ENCODE data around the gene KCNA10.

Gene KCNA10

DNA sequence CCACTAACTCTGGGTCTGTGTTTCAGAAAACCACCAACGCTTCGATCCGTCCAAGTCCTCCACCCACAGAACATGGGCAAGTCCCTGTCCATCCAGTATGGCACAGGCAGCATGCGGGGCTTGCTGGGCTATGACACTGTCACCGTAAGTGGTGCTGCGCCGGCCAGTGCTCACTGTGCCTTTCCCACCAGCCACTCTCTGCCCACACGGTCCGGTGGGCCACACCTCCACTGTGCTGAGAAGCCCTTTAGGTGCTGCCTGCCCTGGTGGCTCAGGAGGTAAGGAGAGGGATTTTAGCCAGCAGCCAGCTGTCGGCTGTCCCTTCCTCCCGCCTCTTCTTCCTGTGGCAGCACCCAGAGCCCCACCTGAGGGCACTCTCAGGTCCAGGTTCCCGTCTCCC, 34.2 kb downstream of the KCNA10 start:
- H3K9me3 ChIP-seq (ENCODE audit: low read length) = no peaks in the 10 kb centered on the region
- H3K9ac ChIP-seq (ENCODE audit: low read length) = no peak overlapping the region
- H3K36me3 ChIP-seq (ENCODE audit: insufficient read depth, low read length) = no peaks in the 10 kb centered on the region
- no peak overlapping the region for H3K4me3 ChIP-seq (ENCODE audit: low read depth in 1 of 2, low read length in 2 of 2)
- no peaks in the 10 kb centered on the region for H3K4me1 ChIP-seq (ENCODE audit: insufficient read depth, low read length)
- H3K27ac ChIP-seq (ENCODE audit: low read depth, low read length) = no peak overlapping the region
- H3K27me3 ChIP-seq (ENCODE audit: control insufficient read depth in 1 of 2, insufficient read depth in 2 of 2, low read length in 2 of 2) = peaks cover 0 to 10% of the 10 kb centered on the region in 2 donors

DNA sequence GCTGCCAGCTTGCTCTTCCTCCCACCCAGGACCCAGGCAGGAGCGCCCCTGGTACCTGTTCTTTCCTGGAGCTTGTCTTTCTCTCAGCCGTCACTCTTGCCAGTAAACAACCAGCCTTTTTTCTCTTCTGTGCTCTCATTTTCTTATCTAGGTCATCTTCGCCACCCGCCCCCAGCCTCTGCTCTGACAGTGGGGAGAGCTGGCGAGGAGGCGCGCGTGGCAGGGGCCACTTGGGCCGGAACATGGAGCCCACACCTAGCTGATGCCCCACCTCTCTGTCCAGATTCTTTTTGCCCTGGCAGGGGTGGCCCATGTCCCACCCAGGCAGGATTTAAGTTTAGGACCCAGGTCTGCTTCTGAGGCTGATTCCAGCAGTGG, 35.7 kb downstream of the KCNA10 start:
- H3K27ac ChIP-seq (ENCODE audit: low read depth, low read length) = no peak overlapping the region

DNA sequence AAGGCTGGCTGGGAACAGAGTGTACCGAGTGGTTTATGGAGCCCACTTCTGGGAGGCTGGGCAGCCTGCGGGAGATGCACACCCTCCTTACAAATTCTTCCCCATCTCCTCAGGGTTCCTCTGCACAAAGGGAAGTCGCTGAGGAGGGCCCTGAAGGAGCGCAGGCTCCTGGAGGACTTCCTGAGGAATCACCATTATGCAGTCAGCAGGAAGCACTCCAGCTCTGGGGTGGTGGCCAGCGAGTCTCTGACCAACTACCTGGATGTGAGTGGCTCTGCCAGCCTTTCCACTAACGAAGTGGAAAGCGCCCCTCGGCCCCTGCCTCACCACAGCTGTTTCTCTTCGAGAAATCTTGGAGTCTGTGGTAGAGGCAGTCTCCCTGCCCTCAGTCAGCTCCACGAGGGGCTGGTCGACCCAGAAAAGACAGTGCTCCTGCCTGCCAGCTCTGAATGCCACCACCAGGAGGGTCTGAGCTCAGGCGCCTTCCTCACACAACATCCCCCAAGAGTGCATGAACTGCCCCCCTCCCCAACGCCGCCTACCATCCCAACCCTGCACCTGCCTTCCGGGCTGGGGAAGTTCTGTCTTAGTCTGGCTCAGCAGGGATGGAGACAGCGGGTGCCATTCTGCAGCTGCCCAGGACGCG, 36.2 kb downstream of the KCNA10 start:
- Histone ChIP-seq H3K27me3 (ENCODE audit: control insufficient read depth in 1 of 2, insufficient read depth in 2 of 2, low read length in 2 of 2) (peaks cover 0 to 10% of the 10 kb centered on the region in 2 donors), H3K4me3 (ENCODE audit: low read depth in 1 of 2, low read length in 2 of 2) (no peak overlapping the region), H3K9ac (ENCODE audit: low read length) (no peak overlapping the region), H3K9me3 (ENCODE audit: low read length) (no peaks in the 10 kb centered on the region), H3K4me1 (ENCODE audit: insufficient read depth, low read length) (no peaks in the 10 kb centered on the region), H3K36me3 (ENCODE audit: insufficient read depth, low read length) (no peaks in the 10 kb centered on the region), H3K27ac (ENCODE audit: low read depth, low read length) (no peak overlapping the region)

More for the DNA sequence above, 35.7 kb downstream of the KCNA10 start:
- H3K27me3 ChIP-seq (ENCODE audit: control insufficient read depth in 1 of 2, insufficient read depth in 2 of 2, low read length in 2 of 2) = peaks cover 0 to 10% of the 10 kb centered on the region in 2 donors
- H3K4me1 ChIP-seq (ENCODE audit: insufficient read depth, low read length) = no peaks in the 10 kb centered on the region
- no peaks in the 10 kb centered on the region for H3K9me3 ChIP-seq (ENCODE audit: low read length)
- no peak overlapping the region for H3K9ac ChIP-seq (ENCODE audit: low read length)
- no peak overlapping the region for H3K4me3 ChIP-seq (ENCODE audit: low read depth in 1 of 2, low read length in 2 of 2)
- H3K36me3 ChIP-seq (ENCODE audit: insufficient read depth, low read length) = no peaks in the 10 kb centered on the region

DNA sequence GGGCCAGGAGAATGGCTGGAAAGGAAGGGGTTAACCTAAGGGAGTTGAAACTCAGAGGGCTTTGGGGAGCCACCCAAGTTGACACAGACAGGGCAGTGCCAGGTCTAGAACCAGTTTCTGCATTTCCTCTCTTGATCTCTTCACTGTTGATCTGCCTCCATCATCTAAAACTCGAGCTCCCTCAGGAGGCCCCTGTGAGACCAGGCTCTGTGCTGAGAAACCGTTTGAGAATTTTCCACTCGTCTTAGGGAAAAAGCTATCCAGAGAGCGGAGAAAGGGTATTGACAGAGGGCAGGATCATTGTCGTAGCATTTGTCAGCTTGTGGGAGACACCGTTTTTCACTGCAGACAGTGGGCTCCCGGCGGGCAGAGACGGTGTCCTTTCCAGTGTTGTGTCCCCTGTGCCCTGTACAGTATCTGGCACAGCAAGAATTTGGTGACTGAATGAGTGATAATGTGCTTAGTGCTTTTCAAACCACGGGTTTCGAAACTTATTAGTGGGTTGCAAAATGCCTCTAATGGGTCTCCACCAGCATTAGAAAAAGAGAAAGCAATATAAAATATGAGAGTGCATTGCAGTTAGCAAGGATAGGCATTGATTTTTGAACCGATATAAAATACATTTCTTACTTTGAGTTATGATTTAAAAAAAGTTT, 36.9 kb downstream of the KCNA10 start:
- Histone ChIP-seq H3K9me3 (ENCODE audit: low read length) (no peaks in the 10 kb centered on the region), H3K4me1 (ENCODE audit: insufficient read depth, low read length) (no peaks in the 10 kb centered on the region)

DNA sequence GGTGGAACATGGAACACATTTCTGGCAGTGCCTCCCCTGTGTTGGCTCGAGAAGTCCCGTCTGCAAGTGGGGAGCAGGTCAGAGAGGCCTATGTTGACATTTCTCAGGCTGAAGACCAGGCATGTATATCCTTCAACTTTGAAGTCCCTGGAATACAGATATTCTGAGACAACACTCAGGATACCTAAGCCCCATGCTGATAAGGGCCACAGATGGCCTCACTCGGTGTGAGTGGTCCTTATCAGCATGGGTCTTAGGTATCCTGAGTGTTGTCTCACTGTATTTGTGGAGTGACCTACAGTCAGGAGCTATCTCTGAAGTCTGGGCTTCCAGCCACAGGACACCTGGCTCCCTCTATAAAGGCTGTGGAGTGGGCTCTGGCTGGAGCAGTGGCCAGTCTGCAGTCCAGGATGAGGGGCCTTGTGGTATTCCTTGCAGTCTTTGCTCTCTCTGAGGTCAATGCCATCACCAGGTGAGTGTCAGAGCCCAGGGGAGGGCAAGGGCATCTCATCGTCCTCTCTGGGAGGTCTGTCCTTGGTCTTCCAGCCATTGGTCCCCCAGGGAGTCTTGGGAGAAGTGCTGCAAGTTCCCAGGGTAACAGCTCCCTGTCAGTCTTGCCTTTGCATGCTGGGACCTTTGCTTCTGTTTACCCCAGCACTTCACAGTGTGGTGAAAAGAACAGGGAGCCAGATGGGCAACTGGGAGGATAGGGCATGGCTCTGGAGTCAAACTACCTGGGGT, 38.4 kb downstream of the KCNA10 start:
- Histone ChIP-seq H3K9me3 (ENCODE audit: low read length) (no peaks in the 10 kb centered on the region), H3K27me3 (ENCODE audit: control insufficient read depth in 1 of 2, insufficient read depth in 2 of 2, low read length in 2 of 2) (peaks cover 0 to 10% of the 10 kb centered on the region in 2 donors), H3K4me1 (ENCODE audit: insufficient read depth, low read length) (no peaks in the 10 kb centered on the region), H3K27ac (ENCODE audit: low read depth, low read length) (no peak overlapping the region), H3K9ac (ENCODE audit: low read length) (no peak overlapping the region), H3K36me3 (ENCODE audit: insufficient read depth, low read length) (no peaks in the 10 kb centered on the region), H3K4me3 (ENCODE audit: low read depth in 1 of 2, low read length in 2 of 2) (no peak overlapping the region)

More for the DNA sequence above, 36.9 kb downstream of the KCNA10 start:
- H3K4me3 ChIP-seq (ENCODE audit: low read depth in 1 of 2, low read length in 2 of 2) = no peak overlapping the region
- H3K27ac ChIP-seq (ENCODE audit: low read depth, low read length) = no peak overlapping the region
- H3K27me3 ChIP-seq (ENCODE audit: control insufficient read depth in 1 of 2, insufficient read depth in 2 of 2, low read length in 2 of 2) = peaks cover 0 to 10% of the 10 kb centered on the region in 2 donors
- no peaks in the 10 kb centered on the region for H3K36me3 ChIP-seq (ENCODE audit: insufficient read depth, low read length)
- no peak overlapping the region for H3K9ac ChIP-seq (ENCODE audit: low read length)

DNA sequence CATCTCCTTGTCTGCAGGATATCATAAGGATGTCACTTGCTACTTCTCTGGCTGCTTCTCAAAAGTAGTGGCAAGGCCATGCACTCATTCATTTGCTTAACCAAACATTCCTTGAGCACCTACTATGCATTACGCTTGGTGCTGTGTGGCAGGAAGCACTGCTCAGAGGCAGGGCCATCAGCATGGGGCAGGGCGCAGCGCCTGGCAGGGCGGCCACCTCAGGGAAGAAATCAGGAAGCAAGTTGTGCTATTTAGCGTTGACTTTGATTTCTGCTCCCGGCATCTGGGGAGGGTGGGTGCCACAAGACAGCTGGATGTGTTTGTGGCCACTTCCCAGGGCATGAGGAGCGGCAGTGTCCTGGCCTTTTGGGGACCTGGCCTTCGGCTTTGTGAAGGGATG, 40.1 kb downstream of the KCNA10 start:
- H3K27ac ChIP-seq (ENCODE audit: low read depth, low read length) = no peak overlapping the region
- H3K4me3 ChIP-seq (ENCODE audit: low read depth in 1 of 2, low read length in 2 of 2) = no peak overlapping the region
- no peak overlapping the region for H3K9ac ChIP-seq (ENCODE audit: low read length)
- H3K4me1 ChIP-seq (ENCODE audit: insufficient read depth, low read length) = no peaks in the 10 kb centered on the region
- H3K9me3 ChIP-seq (ENCODE audit: low read length) = no peaks in the 10 kb centered on the region
- peaks cover 0 to 9% of the 10 kb centered on the region in 2 donors for H3K27me3 ChIP-seq (ENCODE audit: control insufficient read depth in 1 of 2, insufficient read depth in 2 of 2, low read length in 2 of 2)
- H3K36me3 ChIP-seq (ENCODE audit: insufficient read depth, low read length) = no peaks in the 10 kb centered on the region

DNA sequence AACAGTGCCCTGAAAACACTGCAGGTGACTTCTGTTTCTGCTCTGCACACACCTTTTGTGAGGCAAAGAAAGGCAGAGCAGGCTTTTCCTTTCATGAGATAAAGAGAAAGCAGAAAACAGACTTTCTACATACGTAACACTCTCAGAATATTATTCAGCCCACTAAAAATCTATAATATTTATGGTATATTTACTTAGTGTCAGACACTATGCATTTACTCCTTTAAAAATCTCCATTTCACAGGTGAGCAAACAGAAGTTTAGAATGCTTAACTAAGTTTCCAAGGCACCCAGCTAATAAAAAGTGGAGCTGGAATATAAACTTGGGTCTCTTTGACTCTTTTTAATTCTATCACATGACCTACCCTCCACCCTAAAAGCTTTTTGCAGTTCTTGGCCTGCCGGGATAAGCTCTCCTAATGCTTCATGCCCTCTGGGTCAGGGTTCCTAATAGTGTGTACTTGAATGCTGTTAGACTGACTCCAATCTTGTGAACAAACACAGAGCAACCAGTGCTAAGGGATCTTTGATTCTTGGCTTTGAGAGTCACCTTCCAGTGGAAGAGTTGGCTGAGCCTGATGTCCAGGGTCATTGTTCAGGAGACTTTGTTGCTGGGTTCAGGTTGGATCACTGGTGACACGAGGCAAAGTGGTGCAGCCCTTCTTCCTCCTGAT, 40.9 kb downstream of the KCNA10 start:
- no peak overlapping the region for H3K27ac ChIP-seq (ENCODE audit: low read depth, low read length)
- no peak overlapping the region for H3K4me3 ChIP-seq (ENCODE audit: low read depth in 1 of 2, low read length in 2 of 2)
- H3K9me3 ChIP-seq (ENCODE audit: low read length) = no peaks in the 10 kb centered on the region
- H3K36me3 ChIP-seq (ENCODE audit: insufficient read depth, low read length) = no peaks in the 10 kb centered on the region
- no peak overlapping the region for H3K9ac ChIP-seq (ENCODE audit: low read length)
- no peaks in the 10 kb centered on the region for H3K4me1 ChIP-seq (ENCODE audit: insufficient read depth, low read length)
- peaks cover 0 to under 1% of the 10 kb centered on the region in 2 donors for H3K27me3 ChIP-seq (ENCODE audit: control insufficient read depth in 1 of 2, insufficient read depth in 2 of 2, low read length in 2 of 2)

DNA sequence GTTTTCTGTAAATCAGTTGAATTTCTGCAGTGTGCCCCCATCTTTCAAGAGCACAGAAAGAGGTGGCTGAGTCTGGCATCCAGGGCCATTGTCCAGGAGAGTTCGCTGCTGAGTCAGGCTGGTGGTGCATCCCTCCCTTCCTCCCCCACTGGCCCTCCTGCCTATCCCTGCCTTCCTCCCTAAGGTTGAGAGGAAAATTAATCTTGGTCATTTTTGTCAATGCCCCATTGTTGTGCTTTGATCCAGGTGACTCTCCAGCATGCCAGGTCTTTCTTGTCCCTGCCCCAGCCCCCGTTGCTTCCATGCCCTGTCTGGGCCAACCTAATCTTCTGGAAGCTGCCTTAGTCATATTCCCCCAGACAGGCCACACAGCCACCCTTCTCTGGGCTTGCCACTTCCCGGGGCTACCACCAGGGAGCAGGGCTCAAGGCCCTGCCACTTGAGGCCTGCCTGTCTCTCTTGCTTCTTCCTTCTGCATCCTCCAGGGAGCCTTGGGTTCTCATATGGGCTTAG, 41.5 kb downstream of the KCNA10 start:
- Histone ChIP-seq H3K9ac (ENCODE audit: low read length) (no peak overlapping the region), H3K27me3 (ENCODE audit: control insufficient read depth in 1 of 2, insufficient read depth in 2 of 2, low read length in 2 of 2) (no peaks in the 10 kb centered on the region), H3K9me3 (ENCODE audit: low read length) (no peaks in the 10 kb centered on the region), H3K4me1 (ENCODE audit: insufficient read depth, low read length) (no peaks in the 10 kb centered on the region), H3K4me3 (ENCODE audit: low read depth in 1 of 2, low read length in 2 of 2) (no peak overlapping the region), H3K36me3 (ENCODE audit: insufficient read depth, low read length) (no peaks in the 10 kb centered on the region), H3K27ac (ENCODE audit: low read depth, low read length) (no peak overlapping the region)

DNA sequence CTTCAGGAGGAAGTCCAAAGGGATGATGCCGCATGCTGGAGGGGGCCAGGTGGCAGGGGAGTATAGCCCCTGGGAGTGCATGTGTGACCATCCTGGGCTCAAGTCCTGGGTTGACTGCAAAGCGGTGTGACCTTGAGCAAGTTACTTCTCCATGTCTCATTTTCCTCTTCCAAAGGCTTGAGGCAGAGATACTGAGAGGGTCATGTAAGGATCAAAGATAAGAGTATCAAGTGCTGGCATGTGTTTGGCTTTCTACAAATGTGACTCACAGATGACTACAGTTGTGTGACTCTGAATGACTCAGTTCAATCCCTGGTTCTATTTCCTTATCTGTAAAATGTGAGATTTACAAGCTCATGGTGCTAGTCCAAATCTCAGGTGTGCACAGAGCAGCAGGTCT, 41.9 kb downstream of the KCNA10 start:
- Histone ChIP-seq H3K4me1 (ENCODE audit: insufficient read depth, low read length) (no peaks in the 10 kb centered on the region), H3K27me3 (ENCODE audit: control insufficient read depth in 1 of 2, insufficient read depth in 2 of 2, low read length in 2 of 2) (no peaks in the 10 kb centered on the region), H3K4me3 (ENCODE audit: low read depth in 1 of 2, low read length in 2 of 2) (no peak overlapping the region), H3K9me3 (ENCODE audit: low read length) (no peaks in the 10 kb centered on the region), H3K36me3 (ENCODE audit: insufficient read depth, low read length) (no peaks in the 10 kb centered on the region), H3K27ac (ENCODE audit: low read depth, low read length) (no peak overlapping the region), H3K9ac (ENCODE audit: low read length) (no peak overlapping the region)

DNA sequence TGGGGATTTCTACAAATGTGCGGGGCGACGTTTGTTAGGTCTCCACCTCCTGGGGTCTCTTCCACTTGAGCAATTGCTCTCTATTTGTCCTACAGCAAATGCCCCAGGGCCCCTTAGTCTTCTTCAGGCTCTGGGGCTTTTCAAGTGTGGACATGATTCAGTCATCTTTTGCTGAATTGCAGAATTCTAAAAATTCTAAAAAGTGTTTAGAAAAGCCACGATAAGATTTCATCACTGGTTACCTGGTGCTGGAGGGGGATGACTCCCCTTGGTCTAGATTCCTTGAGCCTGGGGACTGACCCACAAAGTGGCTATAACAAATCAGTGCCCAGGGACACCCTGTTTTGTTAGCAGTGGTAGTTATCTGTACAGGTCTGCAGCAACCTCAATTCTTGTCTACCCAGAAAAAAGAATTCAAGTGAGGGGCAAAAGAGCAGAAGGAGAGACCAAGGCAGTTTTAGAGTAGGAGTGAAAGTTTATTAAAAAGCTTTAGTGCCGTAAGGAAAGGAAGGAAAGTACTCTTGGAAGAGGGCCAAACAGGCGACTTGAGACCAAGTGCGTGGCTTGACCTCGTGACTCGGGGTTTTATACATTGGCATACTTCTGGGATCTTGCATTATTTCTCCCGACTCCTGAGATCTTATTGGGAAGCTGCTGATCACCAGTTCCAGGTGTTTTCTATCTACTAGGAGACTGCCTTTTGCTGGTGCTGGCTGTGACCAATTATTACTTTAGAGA, 42.8 kb downstream of the KCNA10 start:
- Histone ChIP-seq H3K36me3 (ENCODE audit: insufficient read depth, low read length) (no peaks in the 10 kb centered on the region), H3K27me3 (ENCODE audit: control insufficient read depth in 1 of 2, insufficient read depth in 2 of 2, low read length in 2 of 2) (no peaks in the 10 kb centered on the region), H3K4me1 (ENCODE audit: insufficient read depth, low read length) (no peaks in the 10 kb centered on the region), H3K9ac (ENCODE audit: low read length) (no peak overlapping the region), H3K9me3 (ENCODE audit: low read length) (no peaks in the 10 kb centered on the region), H3K4me3 (ENCODE audit: low read depth in 1 of 2, low read length in 2 of 2) (no peak overlapping the region), H3K27ac (ENCODE audit: low read depth, low read length) (no peak overlapping the region)
